GM12878 (cell line): ENCODE data around the gene HLA-DMA. TPM values are rescaled to one million over a fixed set of nuclear protein-coding genes. Genes with fewer than 3 reads are reported as not detected.

Source experiments
- BRCA1 ChIP-seq: IDR thresholded peaks from 2 replicates; pipeline ENCODE4 v1.6.1; 2011; ENCODE audit warnings: low read depth, low read length, improper control_type of control experiment
- CBFB ChIP-seq: IDR thresholded peaks from 2 replicates; pipeline ENCODE4 v1.6.1; 2016; ENCODE audit warnings: antibody characterized with exemption, low read depth
- CHD1 ChIP-seq: IDR thresholded peaks from 2 replicates; pipeline ENCODE4 v1.6.1; 2012; ENCODE audit warnings: low read depth, low read length, improper control_type of control experiment
- CUX1 ChIP-seq: IDR thresholded peaks from 2 replicates; pipeline ENCODE4 v1.6.1; 2012; ENCODE audit warnings: improper control_type of control experiment, low read depth, low read length; ENCODE audit not compliant: insufficient replicate concordance
- KLF5 ChIP-seq: fragments of 450-650 bp; IDR thresholded peaks from 2 replicates; pipeline ENCODE4 v1.6.1; 2014; ENCODE audit warnings: mild to moderate bottlenecking; ENCODE audit not compliant: partially characterized antibody
- MEF2B ChIP-seq: fragments of 450-650 bp; IDR thresholded peaks from 2 replicates; pipeline ENCODE4 v1.6.1; 2018; ENCODE audit warnings: mild to moderate bottlenecking, moderate library complexity; ENCODE audit not compliant: partially characterized antibody, poor library complexity, severe bottlenecking
- NFIC ChIP-seq: IDR thresholded peaks from 2 replicates; pipeline ENCODE4 v1.6.1; 2012; ENCODE audit warnings: low read depth, mild to moderate bottlenecking, inconsistent platforms, low read length, moderate library complexity
- SPI1 ChIP-seq: IDR thresholded peaks from 2 replicates; pipeline ENCODE4 v1.6.1; 2011; ENCODE audit warnings: low read depth, mild to moderate bottlenecking, low read length, moderate library complexity, borderline replicate concordance; ENCODE audit not compliant: insufficient read depth
- ZNF592 ChIP-seq: fragments of 450-650 bp; IDR thresholded peaks from 2 replicates; pipeline ENCODE4 v1.6.1; 2017; ENCODE audit warnings: mild to moderate bottlenecking, moderate library complexity
- ZSCAN29 ChIP-seq: fragments of 450-650 bp; IDR thresholded peaks from 2 replicates; pipeline ENCODE4 v1.6.1; 2017; ENCODE audit warnings: mild to moderate bottlenecking, moderate library complexity
- polyA plus RNA-seq, 11 experiments: library from polyadenylated mRNA; depleted of rRNA in 4 of 11; unstranded in 6 of 11; stranded (reverse) in 5 of 11; fragments of >200 nt; fragmentation: Nextera tagmentation in 4 of 11; fragmentation: Illumina TruSeq in 1 of 11; extraction: Ambion mirVana in 4 of 11; extraction: Trizol in 1 of 11; gene quantifications; 1 replicate in 1 of 11; 2 replicates in 10 of 11; pipeline versions ENCODE4 v1.2.1 to v1.2.3, GENCODE V29; 2011 to 2016; ENCODE audit warnings: inconsistent platforms in 2 of 11, missing spikeins in 2 of 11, low read depth in 1 of 11
- total RNA-seq, 4 experiments: library from RNA; depleted of rRNA in 3 of 4; stranded (reverse); fragments of >200 nt in 3 of 4; fragmentation: Illumina TruSeq in 1 of 4; extraction: Trizol in 1 of 4; gene quantifications; 2 replicates each; pipeline versions ENCODE4 v1.2.1 to v1.2.3, GENCODE V29; 2013 to 2021
- TF ChIP-seq, protein P1 (sequence below): fragments of 450-650 bp; IDR thresholded peaks from 2 replicates; pipeline ENCODE4 v1.6.1; 2017; ENCODE audit warnings: mild to moderate bottlenecking
- TF ChIP-seq, protein P2 (sequence below): IDR thresholded peaks from 2 replicates; pipeline ENCODE4 v1.6.1; 2012; ENCODE audit warnings: low read depth, low read length, improper control_type of control experiment

The HLA-DMA gene
- total and polyA plus RNA-seq, 10 of the 15 experiments (the other 5 are each of a cell fraction or from before 2014, with no cell fraction given) = 177 to 552 (median 309) TPM

DNA sequence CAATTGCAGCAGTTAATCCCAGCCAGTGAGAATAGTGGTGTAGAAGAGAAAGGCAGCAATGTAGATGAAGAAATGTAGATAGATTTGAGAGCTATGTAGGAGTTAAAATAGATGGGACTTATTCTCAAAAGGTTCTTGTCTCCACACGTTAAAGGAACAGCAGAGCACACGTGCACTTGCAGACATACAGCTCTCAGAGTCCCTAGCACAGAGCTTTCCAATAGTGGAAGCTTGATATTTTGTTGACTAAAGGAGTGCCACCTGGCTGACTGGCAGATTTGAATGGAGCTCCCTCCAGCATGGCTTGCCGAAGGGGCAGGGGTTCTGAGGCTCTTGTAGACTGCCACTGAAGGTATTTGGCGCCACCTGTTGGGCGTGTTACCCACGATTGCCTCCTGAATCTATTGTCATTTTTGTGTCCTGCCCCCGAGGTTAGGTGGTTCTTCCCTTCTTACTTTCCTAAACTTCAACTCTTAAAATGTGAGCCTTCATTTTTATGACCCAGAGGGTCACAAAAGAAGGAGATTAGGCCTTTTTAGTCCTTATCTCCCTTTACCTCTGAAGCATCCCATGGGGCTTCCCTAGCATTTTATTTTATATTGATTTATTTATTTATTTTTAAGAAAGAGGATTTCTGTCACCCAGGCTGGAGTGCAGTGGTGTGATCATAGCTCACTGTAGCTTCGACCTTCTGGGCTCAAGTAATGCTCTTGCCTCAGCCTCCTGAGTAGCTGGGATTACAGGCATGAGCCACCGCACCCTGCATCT is 31.9 kb upstream of the HLA-DMA start (continued):
- TF ChIP-seq CUX1 (no peak), MEF2B (no peak), ZNF592 (no peak), NFIC (no peak), BRCA1 (no peak), CHD1 (no peak), CBFB (no peak), SPI1 (no peak), KLF5 (no peak), ZSCAN29 (no peak)
- TF ChIP-seq, protein P1, sequence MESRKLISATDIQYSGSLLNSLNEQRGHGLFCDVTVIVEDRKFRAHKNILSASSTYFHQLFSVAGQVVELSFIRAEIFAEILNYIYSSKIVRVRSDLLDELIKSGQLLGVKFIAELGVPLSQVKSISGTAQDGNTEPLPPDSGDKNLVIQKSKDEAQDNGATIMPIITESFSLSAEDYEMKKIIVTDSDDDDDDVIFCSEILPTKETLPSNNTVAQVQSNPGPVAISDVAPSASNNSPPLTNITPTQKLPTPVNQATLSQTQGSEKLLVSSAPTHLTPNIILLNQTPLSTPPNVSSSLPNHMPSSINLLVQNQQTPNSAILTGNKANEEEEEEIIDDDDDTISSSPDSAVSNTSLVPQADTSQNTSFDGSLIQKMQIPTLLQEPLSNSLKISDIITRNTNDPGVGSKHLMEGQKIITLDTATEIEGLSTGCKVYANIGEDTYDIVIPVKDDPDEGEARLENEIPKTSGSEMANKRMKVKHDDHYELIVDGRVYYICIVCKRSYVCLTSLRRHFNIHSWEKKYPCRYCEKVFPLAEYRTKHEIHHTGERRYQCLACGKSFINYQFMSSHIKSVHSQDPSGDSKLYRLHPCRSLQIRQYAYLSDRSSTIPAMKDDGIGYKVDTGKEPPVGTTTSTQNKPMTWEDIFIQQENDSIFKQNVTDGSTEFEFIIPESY = no peak
- TF ChIP-seq, protein P2, sequence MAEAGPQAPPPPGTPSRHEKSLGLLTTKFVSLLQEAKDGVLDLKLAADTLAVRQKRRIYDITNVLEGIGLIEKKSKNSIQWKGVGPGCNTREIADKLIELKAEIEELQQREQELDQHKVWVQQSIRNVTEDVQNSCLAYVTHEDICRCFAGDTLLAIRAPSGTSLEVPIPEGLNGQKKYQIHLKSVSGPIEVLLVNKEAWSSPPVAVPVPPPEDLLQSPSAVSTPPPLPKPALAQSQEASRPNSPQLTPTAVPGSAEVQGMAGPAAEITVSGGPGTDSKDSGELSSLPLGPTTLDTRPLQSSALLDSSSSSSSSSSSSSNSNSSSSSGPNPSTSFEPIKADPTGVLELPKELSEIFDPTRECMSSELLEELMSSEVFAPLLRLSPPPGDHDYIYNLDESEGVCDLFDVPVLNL = no peak
